IPS-18a (cell line): Measurements from ENCODE around the gene GABRB3.
A peak's percentile ranks its signal among the peaks of the same experiment; 100 is the strongest.

ENCODE experiments used
- H3K27ac ChIP-seq: one replicate; pipeline ENCODE4 v1.5.1; 2013; ENCODE audit warnings: low read length
- H3K27me3 ChIP-seq: one replicate; pipeline ENCODE4 v1.6.1; 2013; ENCODE audit warnings: mild to moderate bottlenecking, low read length; ENCODE audit not compliant: control insufficient read depth, insufficient read depth
- H3K36me3 ChIP-seq: one replicate; pipeline ENCODE4 v1.6.1; 2013; ENCODE audit warnings: low read depth, low read length; ENCODE audit not compliant: control insufficient read depth
- H3K4me1 ChIP-seq: one replicate; pipeline ENCODE4 v1.6.1; 2013; ENCODE audit warnings: low read depth, low read length; ENCODE audit not compliant: control insufficient read depth
- H3K4me3 ChIP-seq: one replicate; pipeline ENCODE4 v1.5.1; 2013; ENCODE audit warnings: low read length
- H3K9ac ChIP-seq: one replicate; pipeline ENCODE4 v1.6.1; 2013; ENCODE audit warnings: mild to moderate bottlenecking, low read length, moderate library complexity
- H3K9me3 ChIP-seq: one replicate; pipeline ENCODE4 v1.6.1; 2013; ENCODE audit warnings: low read depth, low read length; ENCODE audit not compliant: control insufficient read depth

GABRB3 gene

DNA sequence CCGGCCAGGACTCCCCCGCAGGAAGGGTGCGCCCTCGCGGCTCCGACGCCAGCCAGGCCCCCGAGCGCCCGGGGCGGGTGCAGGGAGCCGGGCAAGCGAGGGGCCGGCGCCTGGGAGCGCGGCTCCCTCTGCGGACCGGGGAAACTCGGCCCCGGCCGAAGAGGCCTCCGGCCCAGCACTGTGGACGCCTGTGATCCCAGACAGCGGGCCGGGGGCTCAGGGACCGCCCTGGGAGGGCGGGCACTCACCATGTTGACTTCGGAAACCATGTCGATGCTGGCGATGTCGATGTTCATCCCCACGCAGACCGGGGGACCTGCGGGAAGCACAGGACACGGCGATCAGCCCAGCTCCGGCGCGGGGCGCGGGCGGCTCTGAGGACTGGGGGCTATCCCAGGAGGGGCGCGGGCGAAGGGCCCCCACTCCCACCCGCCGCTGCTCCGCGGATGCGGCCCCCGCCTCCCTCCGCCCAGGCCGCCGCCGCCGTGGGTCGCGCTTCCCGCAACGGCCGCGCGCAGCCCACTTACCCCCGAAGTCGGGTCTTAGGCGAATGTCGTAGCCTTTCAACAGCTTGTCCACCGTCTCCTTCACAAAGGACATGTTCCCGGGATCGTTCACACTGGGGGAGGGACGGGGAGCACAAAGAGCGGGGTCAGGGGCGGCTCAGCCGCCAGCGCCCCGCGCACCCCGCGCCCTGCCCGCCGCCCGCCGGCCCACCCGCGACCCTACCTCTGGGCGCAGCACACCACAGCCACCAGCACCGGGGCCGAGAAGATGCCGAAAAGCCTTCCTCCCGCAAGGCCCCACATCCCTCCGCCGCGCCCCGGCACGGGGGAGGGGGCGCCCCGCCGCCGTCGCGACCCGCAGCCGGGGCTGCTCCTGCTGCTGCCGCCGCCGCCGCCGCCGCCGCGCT is at the start of gene GABRB3:
GABRB3 (minus strand) TSS at position 913 of the 913 bp plus-strand sequence.
- H3K36me3 ChIP-seq = peaks cover 12% of the 10 kb centered on the region
- H3K27me3 ChIP-seq = no peaks in the 10 kb centered on the region
- peaks cover 52% of the 10 kb centered on the region for H3K4me1 ChIP-seq
- H3K9ac ChIP-seq = peak within 1 kb of the TSS; percentile 73
- peak within 1 kb of the TSS; percentile 71 for H3K4me3 ChIP-seq
- no peak within 1 kb of the TSS for H3K27ac ChIP-seq
- no peaks in the 10 kb centered on the region for H3K9me3 ChIP-seq

DNA sequence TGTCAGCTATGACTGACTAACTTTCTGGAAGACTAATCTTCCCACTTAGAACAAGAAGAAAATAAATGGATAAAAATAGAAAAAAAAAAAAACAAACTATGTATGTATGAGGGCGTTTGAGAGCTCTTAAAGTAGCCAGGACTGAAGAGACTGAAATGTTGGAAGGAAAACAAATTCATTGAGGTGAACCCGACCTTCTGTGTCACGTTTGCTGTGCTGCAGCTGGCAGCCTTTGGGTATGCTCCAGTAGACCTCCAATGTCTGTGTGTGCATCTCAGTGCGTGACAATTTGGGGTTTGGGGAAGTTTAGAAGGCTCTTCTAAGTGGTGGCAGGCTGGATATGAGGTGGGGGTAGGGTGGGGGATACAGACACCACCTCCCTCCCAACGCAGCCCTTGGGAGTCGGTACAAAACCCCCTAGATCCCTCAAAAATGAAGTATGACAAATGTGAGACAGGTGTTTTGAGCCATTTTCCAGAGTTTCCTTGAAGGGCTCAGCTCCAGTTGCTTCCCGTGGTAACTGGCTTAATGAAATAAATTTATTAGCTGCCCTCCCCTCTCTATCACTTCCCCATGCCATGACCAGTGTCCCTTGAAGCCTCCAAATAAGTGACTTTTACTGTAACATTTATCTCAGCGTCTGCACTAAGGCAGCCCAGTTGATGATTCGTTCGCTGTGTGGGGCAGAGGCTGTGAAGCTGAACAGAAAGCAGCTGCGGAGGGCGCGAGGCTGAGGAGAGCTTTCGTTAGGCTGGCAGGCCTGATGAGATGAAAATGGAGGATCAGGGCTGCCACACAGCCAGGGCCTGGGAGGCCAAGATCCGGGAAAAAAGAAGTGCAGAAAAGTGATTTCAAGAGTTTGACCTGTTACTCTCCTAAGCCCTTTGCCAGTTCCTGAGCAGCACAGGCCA is 34.9 kb upstream of the GABRB3 start:
- Histone ChIP-seq H3K4me1 (no peaks in the 10 kb centered on the region), H3K9me3 (no peaks in the 10 kb centered on the region), H3K4me3 (no peak overlapping the region), H3K9ac (no peak overlapping the region), H3K36me3 (no peaks in the 10 kb centered on the region), H3K27ac (no peak overlapping the region), H3K27me3 (no peaks in the 10 kb centered on the region)

DNA sequence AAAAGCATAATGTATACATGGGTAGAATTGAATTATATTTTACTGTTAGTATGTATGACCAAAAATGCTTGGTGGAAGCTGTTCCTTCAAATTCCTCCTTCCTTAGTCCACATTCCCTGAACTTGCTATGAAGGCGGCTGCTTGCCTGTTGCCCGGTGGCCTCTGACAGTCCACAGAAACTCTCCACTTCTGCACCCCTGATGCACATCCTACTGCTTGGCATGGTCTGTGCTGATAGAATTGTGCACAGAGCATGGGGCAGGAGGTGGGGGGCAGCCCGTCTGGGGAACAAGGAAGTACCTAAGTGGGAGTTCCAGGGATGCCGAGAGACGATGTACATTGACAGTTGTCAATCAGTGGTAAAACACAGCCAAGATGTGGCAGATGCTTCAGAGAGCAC is 33.7 kb upstream of the GABRB3 start:
- H3K27me3 ChIP-seq = no peaks in the 10 kb centered on the region
- no peaks in the 10 kb centered on the region for H3K4me1 ChIP-seq
- H3K9ac ChIP-seq = no peak overlapping the region
- H3K36me3 ChIP-seq = no peaks in the 10 kb centered on the region
- H3K27ac ChIP-seq = no peak overlapping the region
- no peaks in the 10 kb centered on the region for H3K9me3 ChIP-seq
- no peak overlapping the region for H3K4me3 ChIP-seq

DNA sequence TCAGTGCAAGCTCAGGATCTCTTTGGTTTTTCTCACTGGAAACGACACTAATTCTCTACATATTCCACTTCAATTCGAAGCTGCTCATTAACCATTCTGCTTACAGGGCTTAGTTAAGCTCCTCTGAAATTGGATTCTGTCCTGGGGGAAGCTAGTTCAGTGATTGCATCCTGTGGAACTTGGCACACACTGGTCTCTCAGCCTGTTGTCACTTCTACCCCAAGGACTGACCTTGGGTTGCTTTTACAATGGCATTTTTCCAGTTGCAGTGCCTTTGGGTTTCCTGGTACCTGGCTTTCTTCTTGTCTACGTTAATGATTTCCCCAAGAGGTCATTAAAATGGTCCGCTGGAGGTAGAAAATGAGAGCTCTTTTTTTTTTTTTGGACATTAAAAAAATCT is 33.3 kb upstream of the GABRB3 start:
- Histone ChIP-seq H3K4me3 (no peak overlapping the region), H3K4me1 (no peaks in the 10 kb centered on the region), H3K36me3 (no peaks in the 10 kb centered on the region), H3K9ac (no peak overlapping the region), H3K27ac (no peak overlapping the region), H3K9me3 (no peaks in the 10 kb centered on the region), H3K27me3 (no peaks in the 10 kb centered on the region)

GRCh38 chr15:26805470-26805869 is 32.6 kb upstream of the GABRB3 start:
- H3K4me1 ChIP-seq = no peaks in the 10 kb centered on the region
- H3K27me3 ChIP-seq = no peaks in the 10 kb centered on the region
- no peaks in the 10 kb centered on the region for H3K36me3 ChIP-seq
- H3K27ac ChIP-seq = no peak overlapping the region
- no peak overlapping the region for H3K4me3 ChIP-seq
- no peaks in the 10 kb centered on the region for H3K9me3 ChIP-seq
- H3K9ac ChIP-seq = no peak overlapping the region

- Histone ChIP-seq H3K4me1 (no peaks in the 10 kb centered on the region), H3K27ac (no peak overlapping the region), H3K36me3 (no peaks in the 10 kb centered on the region), H3K9me3 (no peaks in the 10 kb centered on the region), H3K27me3 (no peaks in the 10 kb centered on the region), H3K4me3 (no peak overlapping the region), H3K9ac (no peak overlapping the region)
Measured at GRCh38 chr15:26804063-26804804, 31.4 kb upstream of the GABRB3 start.

DNA sequence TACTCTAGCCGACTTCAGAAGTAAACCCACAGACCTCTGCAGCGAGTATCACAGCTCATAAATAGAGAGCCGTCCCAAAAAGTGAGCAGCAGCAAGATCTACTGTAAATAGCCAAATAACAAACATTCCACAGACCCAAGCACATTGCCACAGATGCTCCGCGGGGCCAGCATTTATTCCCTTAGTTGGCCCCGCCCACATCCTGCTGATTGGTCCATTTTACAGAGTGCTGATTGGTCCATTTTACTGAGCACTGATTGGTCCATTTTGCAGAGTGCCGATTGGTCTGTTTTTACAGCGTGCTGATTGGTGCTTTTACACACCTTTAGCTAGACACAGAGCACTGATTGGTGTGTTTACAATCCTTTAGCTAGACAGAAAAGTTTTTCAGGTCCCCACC is 17.3 kb upstream of the GABRB3 start:
- no peaks in the 10 kb centered on the region for H3K9me3 ChIP-seq

DNA sequence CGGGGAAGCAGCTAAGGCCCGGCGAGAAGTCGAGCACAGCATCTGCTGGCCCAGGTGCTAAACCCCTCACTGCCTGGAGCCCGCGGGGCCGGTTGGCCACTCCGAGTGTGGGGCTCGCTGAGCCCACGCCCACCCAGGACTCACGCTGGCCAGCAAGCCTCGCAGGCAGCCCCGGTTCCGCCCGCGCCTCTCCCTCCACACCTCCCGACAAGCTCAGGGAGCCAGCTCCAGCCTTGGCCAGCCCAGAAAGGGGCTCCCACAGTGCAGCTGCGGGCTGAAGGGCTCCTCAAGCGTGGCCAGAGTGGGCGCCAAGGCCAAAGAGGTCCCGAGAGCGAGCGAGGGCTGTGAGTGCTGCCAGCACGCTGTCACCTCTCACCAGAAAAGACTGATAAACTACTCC is 8.9 kb upstream of the GABRB3 start:
- Histone ChIP-seq H3K9ac (no peak overlapping the region), H3K27ac (no peak overlapping the region), H3K9me3 (no peaks in the 10 kb centered on the region), H3K27me3 (no peaks in the 10 kb centered on the region), H3K4me3 (no peak overlapping the region), H3K4me1 (peaks cover 8% of the 10 kb centered on the region), H3K36me3 (no peaks in the 10 kb centered on the region)

More for the DNA sequence above, 17.3 kb upstream of the GABRB3 start:
- no peaks in the 10 kb centered on the region for H3K4me1 ChIP-seq
- H3K27ac ChIP-seq = no peak overlapping the region
- H3K9ac ChIP-seq = no peak overlapping the region
- no peaks in the 10 kb centered on the region for H3K27me3 ChIP-seq
- H3K4me3 ChIP-seq = no peak overlapping the region
- H3K36me3 ChIP-seq = no peaks in the 10 kb centered on the region

GRCh38 chr15:26773917-26774316 is 1.1 kb upstream of the GABRB3 start:
- no peaks in the 10 kb centered on the region for H3K27me3 ChIP-seq
- peak overlapping the region; percentile 73 for H3K9ac ChIP-seq
- H3K9me3 ChIP-seq = no peaks in the 10 kb centered on the region
- H3K4me3 ChIP-seq = peak overlapping the region; percentile 71
- H3K27ac ChIP-seq = no peak overlapping the region
- peaks cover 12% of the 10 kb centered on the region for H3K36me3 ChIP-seq
- H3K4me1 ChIP-seq = peaks cover 42% of the 10 kb centered on the region

DNA sequence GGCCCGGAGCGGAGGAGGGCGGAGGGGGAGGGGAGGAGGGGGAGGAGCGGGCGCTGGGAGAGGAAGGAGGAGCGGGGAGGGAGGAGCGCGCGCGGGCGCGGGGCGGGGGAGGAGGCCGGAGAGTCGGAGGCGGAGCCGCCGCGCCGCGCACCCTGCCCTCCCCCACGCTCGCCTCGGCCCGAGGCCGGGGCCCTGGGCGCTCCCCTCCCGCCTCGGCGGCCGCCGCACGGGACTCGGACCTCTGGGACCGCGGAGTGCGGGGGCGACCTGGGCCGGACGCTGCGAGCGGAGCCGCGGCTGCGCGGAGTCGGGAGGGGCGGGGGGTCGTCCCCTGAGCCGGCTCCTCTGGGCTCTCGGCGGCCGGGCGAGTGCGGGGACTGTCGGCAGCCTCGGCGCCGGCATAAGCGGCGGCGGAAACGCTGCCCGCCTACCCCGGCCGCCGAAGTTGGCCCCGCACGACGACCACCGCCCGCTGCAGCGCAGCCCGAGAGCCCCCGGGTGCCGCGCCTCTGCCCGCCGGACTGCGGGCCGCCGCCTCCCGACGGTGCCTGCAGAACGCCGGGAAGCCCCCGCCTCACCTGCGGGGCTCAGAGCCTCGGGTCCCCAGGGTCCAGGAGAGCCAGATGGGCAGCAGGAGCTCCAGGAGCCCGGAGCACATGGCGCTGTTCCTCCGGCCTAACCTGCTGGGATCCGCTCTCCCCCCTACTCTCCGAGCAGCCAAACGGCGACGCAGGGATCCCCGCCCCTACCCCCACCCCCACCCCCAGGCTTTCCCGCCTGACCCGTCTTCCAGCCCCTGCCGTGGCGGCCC is 406 bp upstream of the GABRB3 start:
- Histone ChIP-seq H3K9ac (peak overlapping the region; percentile 73), H3K36me3 (peaks cover 12% of the 10 kb centered on the region), H3K9me3 (no peaks in the 10 kb centered on the region), H3K4me1 (peaks cover 48% of the 10 kb centered on the region), H3K27ac (no peak overlapping the region), H3K4me3 (peak overlapping the region; percentile 71), H3K27me3 (no peaks in the 10 kb centered on the region)
